Measurements from ENCODE around the gene FGFR1OP2.

FGFR1OP2 gene

GRCh38 chr12:27003421-27004381, 65.4 kb downstream of the FGFR1OP2 start:
- DNase-seq (ENCODE audit: low read depth) = no peak

DNA sequence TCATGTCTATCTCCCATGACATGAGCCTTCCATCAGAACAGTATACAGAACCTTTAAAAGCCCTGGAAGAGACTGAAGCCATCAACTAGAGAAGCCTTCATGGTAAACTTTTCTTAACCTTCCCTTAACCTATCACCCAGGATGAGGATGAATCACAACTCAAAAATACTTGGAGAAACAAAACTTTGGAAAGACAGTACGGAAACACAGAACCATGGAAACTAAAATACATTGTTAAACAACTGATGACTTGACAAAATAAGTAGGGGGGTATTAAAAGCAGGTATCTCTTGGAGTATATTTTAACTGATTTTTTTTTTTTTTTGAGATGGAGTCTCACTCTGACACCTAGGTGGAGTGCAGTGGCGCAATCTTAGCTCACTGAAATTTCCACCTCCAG, 67.2 kb downstream of the FGFR1OP2 start:
- DNase-seq (ENCODE audit: low read depth) = no peak

DNA sequence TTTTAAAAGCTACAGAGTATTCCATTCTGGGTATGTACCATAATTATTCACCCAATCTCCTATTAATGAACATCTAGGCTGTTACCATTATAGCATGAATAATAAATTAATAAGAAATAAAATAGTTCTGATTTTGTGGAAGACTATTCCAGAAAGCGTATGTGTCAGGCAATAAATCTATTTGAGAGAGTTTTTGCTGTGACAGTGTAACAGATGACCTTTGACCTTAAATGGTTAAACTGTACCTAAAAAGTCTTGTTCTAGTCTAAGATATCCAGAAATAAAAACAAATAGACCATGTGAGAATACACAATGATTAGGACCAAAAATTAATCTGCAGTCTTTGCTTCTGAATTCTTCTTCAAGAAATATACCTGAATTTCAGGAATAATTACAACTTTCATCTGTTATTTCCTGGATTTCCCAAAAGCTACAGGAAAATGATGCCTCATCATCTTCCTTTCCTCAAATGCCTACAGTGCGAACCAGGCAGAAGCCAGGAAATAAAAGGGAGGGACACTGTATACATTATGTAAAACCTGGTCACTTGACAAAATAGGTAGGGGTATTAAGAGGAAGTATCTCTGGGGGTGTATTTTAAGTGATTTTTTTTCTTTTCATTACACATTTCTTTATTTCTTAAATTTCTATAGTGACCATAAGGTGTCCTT, 68.7 kb downstream of the FGFR1OP2 start:
- no peak for DNase-seq (ENCODE audit: low read depth)

DNA sequence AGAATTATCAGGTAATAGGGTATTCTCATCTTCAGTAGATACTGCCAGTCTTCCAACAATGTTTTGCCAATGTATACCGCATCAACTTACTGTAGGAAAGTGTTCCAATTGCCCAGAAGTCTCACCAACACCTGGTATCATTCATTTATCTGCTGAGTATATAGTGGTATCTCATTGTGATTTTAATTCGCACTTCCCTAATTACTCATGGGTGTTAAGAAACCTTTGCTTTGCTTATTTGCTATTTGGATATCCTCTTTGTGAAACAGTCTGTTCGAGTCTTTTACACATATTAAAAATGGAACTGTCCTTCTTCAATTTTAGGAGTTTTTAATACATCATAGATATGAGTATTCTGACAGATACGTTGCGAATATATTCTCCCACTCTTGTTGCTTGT, 69.8 kb downstream of the FGFR1OP2 start:
- DNase-seq (ENCODE audit: low read depth) = no peak

- DNase-seq (ENCODE audit: low read depth) = no peak
These were observed 71.6 kb downstream of the FGFR1OP2 start for GRCh38 chr12:27009881-27010301.

GRCh38 chr12:27012239-27012981, 74.1 kb downstream of the FGFR1OP2 start:
- DNase-seq (ENCODE audit: low read depth) = no peak

DNA sequence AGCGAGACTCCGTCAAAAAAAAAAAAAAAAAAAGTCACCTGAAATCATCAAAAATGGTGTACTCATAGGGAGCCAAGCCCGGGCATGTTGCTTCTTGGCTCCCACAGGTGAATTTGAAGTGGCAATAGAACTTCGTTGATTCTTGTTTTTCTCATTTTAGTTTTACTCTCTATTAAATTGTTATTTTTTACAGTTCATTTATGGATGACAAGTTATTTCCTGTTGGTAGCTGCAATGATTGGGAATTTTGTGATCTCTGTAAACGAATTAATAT, 74.6 kb downstream of the FGFR1OP2 start:
- no peak for DNase-seq (ENCODE audit: low read depth)

- DNase-seq (ENCODE audit: low read depth) = no peak
These were observed 75.4 kb downstream of the FGFR1OP2 start for GRCh38 chr12:27013611-27014084.

- peak; percentile 88 for DNase-seq (ENCODE audit: low read depth)
These were observed 76.0 kb downstream of the FGFR1OP2 start, which contains the start of gene TM7SF3 for GRCh38 chr12:27014085-27014858. Gene TM7SF3, minus strand, starts transcription at chr12:27014384. Its CDS starts 216 bp downstream, at chr12:27014168.

DNA sequence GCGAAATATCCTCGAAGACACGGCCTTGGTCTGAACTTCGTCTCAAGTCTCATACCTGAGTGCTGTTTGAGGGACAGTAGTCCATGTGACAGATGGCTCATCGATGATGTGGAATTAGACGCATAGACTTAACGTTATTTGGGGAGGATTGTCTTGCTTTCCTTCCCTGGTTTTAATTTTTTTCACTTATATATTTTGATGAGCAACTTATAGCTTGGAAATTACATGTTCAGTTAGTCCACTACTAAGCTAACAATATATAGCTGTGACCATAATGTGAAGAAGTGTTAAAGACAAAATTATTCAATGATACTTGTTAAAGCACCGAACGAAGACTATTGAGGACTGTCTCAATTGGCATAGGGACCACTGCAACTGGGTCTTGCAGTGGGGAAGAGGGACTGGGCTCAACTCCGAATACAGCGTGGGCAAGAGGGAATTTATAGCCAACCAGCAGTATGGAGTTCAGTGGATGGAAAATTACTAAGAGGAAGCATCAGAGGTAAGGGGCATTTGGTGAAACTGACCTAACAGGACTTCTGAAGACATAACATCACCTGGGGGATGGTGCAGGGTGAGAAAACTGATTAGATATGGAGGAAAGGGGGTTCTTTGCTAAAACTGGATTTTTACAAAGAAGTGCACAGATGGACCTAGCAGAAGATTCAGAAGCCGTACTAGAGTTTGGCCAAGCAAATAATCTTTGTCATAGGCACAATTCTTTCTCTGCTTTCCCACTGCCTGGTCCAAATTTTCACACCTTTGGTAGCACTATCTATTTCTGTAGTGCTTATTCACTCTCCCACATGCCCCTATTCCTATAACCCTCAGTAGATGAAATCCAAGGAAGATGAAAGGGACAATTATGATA, 76.8 kb downstream of the FGFR1OP2 start:
- DNase-seq (ENCODE audit: low read depth) = no peak

- no peak for DNase-seq (ENCODE audit: low read depth)
These were observed 77.4 kb downstream of the FGFR1OP2 start for GRCh38 chr12:27015730-27016076.
